Kidney (tissue), 14 donors: ENCODE data around the gene PRKD1. TPM values are rescaled to one million over a fixed set of nuclear protein-coding genes. Genes with fewer than 3 reads are reported as not detected.

ENCODE experiments used
- DNase-seq, 5 donors: peaks; one replicate each; pipeline ENCODE4 v3.0.0-alpha.2; 2013 to 2020
- FAIRE-seq: peaks from 2 replicates; lab custom pipeline; 2012; peaks lifted over from hg19 to GRCh38; lab: Jason Lieb, UNC
- H3K27ac ChIP-seq, 2 donors: one replicate each; pipeline ENCODE4 v1.7.0; 2013; ENCODE audit warnings: low read depth in 2 of 2, low read length in 2 of 2, inconsistent platforms in 1 of 2
- H3K27me3 ChIP-seq: one replicate; pipeline ENCODE4 v1.7.1; 2013; ENCODE audit warnings: low read length, inconsistent platforms; ENCODE audit not compliant: control insufficient read depth, insufficient read depth
- H3K36me3 ChIP-seq, 3 donors: one replicate each; pipeline versions ENCODE4 v1.7.0 to v1.7.1; 2013; ENCODE audit warnings: low read length in 3 of 3, control low read depth in 1 of 3, inconsistent platforms in 1 of 3; ENCODE audit not compliant: insufficient read depth in 3 of 3, control insufficient read depth in 2 of 3
- H3K4me1 ChIP-seq, 3 donors: one replicate each; pipeline versions ENCODE4 v1.7.0 to v1.7.1; 2013; ENCODE audit warnings: low read length in 3 of 3, inconsistent platforms in 1 of 3, low read depth in 1 of 3; ENCODE audit not compliant: control insufficient read depth in 2 of 3, insufficient read depth in 2 of 3
- H3K4me3 ChIP-seq, 3 donors: one replicate each; pipeline versions ENCODE4 v1.7.0 to v1.8.1; 2013; ENCODE audit warnings: low read length in 3 of 3, control low read depth in 1 of 3, inconsistent platforms in 1 of 3
- H3K9ac ChIP-seq, 3 donors: one replicate each; pipeline versions ENCODE4 v1.7.0 to v1.7.1; 2013; ENCODE audit warnings: low read length in 3 of 3, control low read depth in 1 of 3, inconsistent platforms in 1 of 3
- H3K9me3 ChIP-seq, 3 donors: one replicate each; pipeline versions ENCODE4 v1.7.0 to v1.7.1; 2013; ENCODE audit warnings: low read length in 3 of 3, control low read depth in 1 of 3, inconsistent platforms in 1 of 3; ENCODE audit not compliant: control insufficient read depth in 2 of 3, insufficient read depth in 1 of 3
- intact Hi-C: fragments of 100-400 bp; cut with DNase I; formaldehyde crosslinking; loops from one replicate; pipeline ENCODE4 v1.11.1; 2022
- polyA plus RNA-seq: library from polyadenylated mRNA; stranded (reverse); fragments of 350-450 nt; fragmentation: Illumina TruSeq; extraction: RNeasy Lipid Tissue Mini Kit (QIAGEN cat#74804); gene quantifications from one replicate; pipeline ENCODE4 v1.2.3, GENCODE V29; 2014; ENCODE audit warnings: low read depth, low replicate concordance; ENCODE audit not compliant: insufficient read depth
- total RNA-seq: library from RNA; stranded (reverse); fragmentation: NEBNext Ultra II Directional; extraction: Animal tissue kit (Norgen Biotek cat#: 25700); gene quantifications from one replicate; pipeline ENCODE4 v1.2.1, GENCODE V29; 2021
- TF ChIP-seq, protein P1 (sequence below): IDR thresholded peaks from 3 replicates; pipeline ENCODE4 v1.5.1; 2012; ENCODE audit warnings: mild to moderate bottlenecking, moderate library complexity, borderline replicate concordance; ENCODE audit not compliant: insufficient read depth; ENCODE audit errors: extremely low read depth
- donor health status: control.
- donor health status: control.
- donor health status: control.
- donor health status: control.
- donor health status: control.
- donor health status: DM: yes; HTN: yes; CAD: no.
- donor health status: Normal renal cell carcinoma (clear cell type).

The PRKD1 gene
- total and polyA plus RNA-seq, 2 donors from 2014 or later: 14.0 to 45.1 TPM

DNA sequence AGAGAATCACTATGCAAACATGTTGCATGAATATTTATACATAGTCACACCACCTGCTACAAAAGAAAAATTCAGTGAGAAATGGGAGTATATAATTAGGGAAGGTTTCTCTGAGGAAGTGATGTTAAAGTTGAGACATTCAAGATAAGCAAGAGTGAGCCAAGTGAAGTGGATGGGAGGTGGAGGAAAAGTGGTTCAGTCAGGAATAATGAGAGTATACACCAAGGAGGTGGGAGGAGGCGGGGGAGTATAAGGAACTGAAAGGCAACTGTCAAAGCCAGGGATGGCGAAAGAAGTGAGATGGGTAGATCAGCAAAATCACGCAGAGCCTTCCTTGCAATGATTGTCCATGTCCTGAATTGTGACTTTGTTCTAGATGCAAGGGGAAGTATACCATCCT is 33.7 kb downstream of the PRKD1 start:
- H3K27me3 ChIP-seq: no peaks in the 10 kb centered on the region
- intact Hi-C loops: no loop called here
- no peaks in the 10 kb centered on the region for H3K36me3 ChIP-seq
- FAIRE-seq (no peak), DNase-seq (no peak)
- TF ChIP-seq, protein P1, sequence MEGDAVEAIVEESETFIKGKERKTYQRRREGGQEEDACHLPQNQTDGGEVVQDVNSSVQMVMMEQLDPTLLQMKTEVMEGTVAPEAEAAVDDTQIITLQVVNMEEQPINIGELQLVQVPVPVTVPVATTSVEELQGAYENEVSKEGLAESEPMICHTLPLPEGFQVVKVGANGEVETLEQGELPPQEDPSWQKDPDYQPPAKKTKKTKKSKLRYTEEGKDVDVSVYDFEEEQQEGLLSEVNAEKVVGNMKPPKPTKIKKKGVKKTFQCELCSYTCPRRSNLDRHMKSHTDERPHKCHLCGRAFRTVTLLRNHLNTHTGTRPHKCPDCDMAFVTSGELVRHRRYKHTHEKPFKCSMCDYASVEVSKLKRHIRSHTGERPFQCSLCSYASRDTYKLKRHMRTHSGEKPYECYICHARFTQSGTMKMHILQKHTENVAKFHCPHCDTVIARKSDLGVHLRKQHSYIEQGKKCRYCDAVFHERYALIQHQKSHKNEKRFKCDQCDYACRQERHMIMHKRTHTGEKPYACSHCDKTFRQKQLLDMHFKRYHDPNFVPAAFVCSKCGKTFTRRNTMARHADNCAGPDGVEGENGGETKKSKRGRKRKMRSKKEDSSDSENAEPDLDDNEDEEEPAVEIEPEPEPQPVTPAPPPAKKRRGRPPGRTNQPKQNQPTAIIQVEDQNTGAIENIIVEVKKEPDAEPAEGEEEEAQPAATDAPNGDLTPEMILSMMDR: no peak
- no peak overlapping the region for H3K4me3 ChIP-seq
- no peak overlapping the region for H3K9ac ChIP-seq
- peaks cover 0 to 4% (median 0%) of the 10 kb centered on the region in 3 donors for H3K4me1 ChIP-seq
- no peak overlapping the region for H3K27ac ChIP-seq
- H3K9me3 ChIP-seq: no peaks in the 10 kb centered on the region

DNA sequence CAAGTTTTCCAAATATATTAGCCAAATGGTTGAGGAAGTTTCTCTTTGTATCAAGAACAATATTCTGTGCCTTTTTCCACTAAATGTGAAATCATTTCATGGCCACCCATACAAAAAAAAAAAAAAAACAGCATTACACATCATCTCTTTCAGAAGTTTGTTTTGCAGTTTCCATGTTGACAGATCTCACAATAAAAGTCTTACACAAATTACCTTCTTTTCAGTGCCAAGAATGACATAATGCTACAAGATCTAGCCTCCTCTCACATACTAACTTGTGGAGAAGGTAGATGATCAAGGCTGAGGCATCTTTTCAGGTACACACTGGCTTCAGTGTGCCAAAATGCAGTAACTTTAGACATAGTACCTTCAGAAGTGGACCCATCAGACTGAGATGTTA is 35.3 kb downstream of the PRKD1 start:
- no peak overlapping the region for H3K9ac ChIP-seq
- H3K4me3 ChIP-seq: no peak overlapping the region
- intact Hi-C loops: no loop called here
- H3K27ac ChIP-seq: no peak overlapping the region
- H3K4me1 ChIP-seq: peaks cover 0 to 4% (median 0%) of the 10 kb centered on the region in 3 donors
- H3K27me3 ChIP-seq: no peaks in the 10 kb centered on the region
- no peaks in the 10 kb centered on the region for H3K9me3 ChIP-seq
- FAIRE-seq (no peak), DNase-seq (no peak)
- H3K36me3 ChIP-seq: no peaks in the 10 kb centered on the region
- TF ChIP-seq, protein P1: no peak

DNA sequence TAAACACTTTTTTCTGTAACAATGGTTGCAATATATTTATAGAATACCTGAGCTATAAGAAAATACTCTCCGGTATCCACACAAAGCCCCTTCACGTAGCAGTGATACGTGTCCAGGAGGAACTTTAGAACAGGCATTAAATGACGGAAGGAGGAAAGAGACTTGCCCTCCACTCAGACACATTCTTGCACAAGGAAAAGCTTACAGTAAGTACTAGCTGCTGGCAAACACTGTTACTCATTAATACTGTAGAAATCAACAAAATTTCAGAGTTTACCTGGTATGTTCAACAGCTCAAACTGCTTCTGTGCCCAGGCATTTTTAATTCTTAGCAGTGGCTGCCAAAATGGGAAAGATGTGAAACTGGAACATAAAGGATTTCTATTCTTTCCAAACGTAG is 41.7 kb downstream of the PRKD1 start:
- Histone ChIP-seq H3K4me3 (no peak overlapping the region), H3K36me3 (no peaks in the 10 kb centered on the region), H3K4me1 (peaks cover 0 to 3% (median 0%) of the 10 kb centered on the region in 3 donors), H3K9me3 (no peaks in the 10 kb centered on the region), H3K9ac (no peak overlapping the region), H3K27ac (no peak overlapping the region), H3K27me3 (no peaks in the 10 kb centered on the region)
- FAIRE-seq: no peak
- intact Hi-C loops: no loop called here
- DNase-seq: no peak
- TF ChIP-seq, protein P1: no peak

DNA sequence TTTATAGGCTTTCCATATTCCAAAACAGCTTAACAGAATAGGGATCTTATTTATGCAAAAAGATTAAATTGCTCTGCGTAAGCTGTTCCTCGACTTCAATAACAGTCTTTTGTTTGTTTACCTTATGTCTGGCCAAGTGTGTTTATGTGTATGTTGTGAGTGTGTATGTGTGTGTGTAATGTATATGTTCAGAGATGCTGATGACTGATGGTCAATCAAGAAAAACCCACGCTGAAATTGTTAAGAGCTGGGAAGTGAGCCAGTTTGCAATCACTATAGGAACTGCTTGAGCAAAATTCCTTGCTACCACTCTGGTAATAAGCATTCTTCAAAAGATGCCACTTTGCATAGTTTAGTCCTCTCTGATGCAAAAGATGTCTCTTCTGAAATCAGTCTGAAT is 59.6 kb downstream of the PRKD1 start:
- Histone ChIP-seq H3K4me1 (no peaks in the 10 kb centered on the region), H3K27me3 (no peaks in the 10 kb centered on the region), H3K4me3 (no peak overlapping the region), H3K36me3 (no peaks in the 10 kb centered on the region), H3K27ac (no peak overlapping the region), H3K9ac (no peak overlapping the region), H3K9me3 (no peaks in the 10 kb centered on the region)
- DNase-seq (no peak), FAIRE-seq (no peak)
- intact Hi-C loops: no loop called here
- TF ChIP-seq, protein P1: no peak
